HCT116 (cell line): ENCODE measurements around the gene AFAP1L1. TPM values are rescaled to one million over a fixed set of nuclear protein-coding genes. Genes with fewer than 3 reads are reported as not detected.

ENCODE experiments used
- ATAC-seq: fragments of 200-7000 bp; cut with Tn5 transposase; 2 replicates; pipeline ENCODE4 v1.9.1; 2020; ENCODE audit warnings: mild to moderate bottlenecking, moderate library complexity
- BruUV-seq: library from RNA; stranded (reverse); fragments of 400-500 nt; replicated peaks from 2 replicates; lab custom pipeline; 2021; lab: Mats Ljungman, UMichigan
- CTCF ChIA-PET: fragments of 300-600 bp; sonication (Branson Sonifier 250); formaldehyde crosslinking; loops from one replicate; lab custom pipeline; 2021; ENCODE audit warnings: antibody characterized with exemption; lab: Charles Lee
- POLR2A ChIA-PET: fragments of 300-600, 350-600 bp; sonication (Branson Sonifier 250); formaldehyde crosslinking; loops from one replicate; lab custom pipeline; 2021; ENCODE audit warnings: antibody characterized with exemption; lab: Charles Lee
- RAD21 ChIA-PET, 2 experiments: fragments of 300-600 bp; sonication (Branson Sonifier 250); formaldehyde crosslinking; loops; one replicate each; lab custom pipeline; 2023; ENCODE audit warnings: low total read pairs in 2 of 2; ENCODE audit not compliant: uncharacterized antibody in 2 of 2, unreplicated experiment in 2 of 2, low non-redundant PET in 1 of 2; lab: Charles Lee
- DNase-seq: peaks from one replicate; pipeline ENCODE4 v3.0.0-alpha.2; 2010; ENCODE audit warnings: low read depth, low spot score
- H2AFZ ChIP-seq: fragments of 200-600 bp; shearing (Covaris generic), sonication (generic); 2 replicates; pipeline ENCODE4 v1.6.1; 2017; ENCODE audit warnings: low read depth, mixed run types, mixed read lengths, antibody characterized with exemption, low read length; ENCODE audit not compliant: poor library complexity, severe bottlenecking
- H3K27ac ChIP-seq: 2 replicates; pipeline ENCODE4 v1.5.1; 2012; ENCODE audit warnings: low read depth, low read length
- H3K27me3 ChIP-seq: fragments of 200-600 bp; sonication (generic); 2 replicates; pipeline ENCODE4 v1.6.1; 2016; ENCODE audit warnings: mixed run types, low read length, mixed read lengths; ENCODE audit not compliant: insufficient read depth
- H3K36me3 ChIP-seq, 2 experiments: fragments of 200-500 bp in 1 of 2; fragments of 200-600 bp in 1 of 2; sonication (Bioruptor generic) in 1 of 2; sonication (generic) in 1 of 2; 2 replicates each; pipeline versions ENCODE4 v1.5.1 to v1.6.1; 2014 to 2016; ENCODE audit warnings: low read length in 2 of 2, inconsistent platforms in 1 of 2, mixed read lengths in 1 of 2, mixed run types in 1 of 2; ENCODE audit not compliant: insufficient read depth in 2 of 2, control insufficient read depth in 1 of 2
- H3K4me1 ChIP-seq, 2 experiments: fragments of 200-600 bp in 1 of 2; sonication (generic) in 1 of 2; 2 replicates each; pipeline versions ENCODE4 v1.5.1 to v1.6.1; 2012 to 2017; ENCODE audit warnings: low read length in 2 of 2, inconsistent platforms in 1 of 2, mild to moderate bottlenecking in 1 of 2, mixed read lengths in 1 of 2, mixed run types in 1 of 2, moderate library complexity in 1 of 2; ENCODE audit not compliant: insufficient read depth in 2 of 2, control insufficient read depth in 1 of 2
- H3K4me2 ChIP-seq: fragments of 200-600 bp; sonication (generic); 2 replicates; pipeline ENCODE4 v1.6.1; 2017; ENCODE audit warnings: mixed run types, low read length, mixed read lengths
- H3K4me3 ChIP-seq, 2 experiments: fragments of 200-600 bp in 1 of 2; sonication (generic) in 1 of 2; replicated peaks in 1 of 2; 2 replicates each; pipeline ENCODE4 v1.5.1; 2011 to 2016; ENCODE audit warnings: low read length in 2 of 2, control low read depth in 1 of 2, low read depth in 1 of 2, mild to moderate bottlenecking in 1 of 2, mixed read lengths in 1 of 2, mixed run types in 1 of 2
- H3K79me2 ChIP-seq: fragments of 200-600 bp; sonication (generic); 2 replicates; pipeline ENCODE4 v1.6.1; 2017; ENCODE audit warnings: mild to moderate bottlenecking, mixed run types, low read length, moderate library complexity, mixed read lengths; ENCODE audit not compliant: insufficient read depth
- H3K9ac ChIP-seq: fragments of 200-600 bp; sonication (generic); 2 replicates; pipeline ENCODE4 v1.6.1; 2016; ENCODE audit warnings: low read length, mixed read lengths
- H3K9me2 ChIP-seq: fragments of 200-600 bp; sonication (generic), shearing (Covaris generic); 2 replicates; pipeline ENCODE4 v1.6.1; 2017; ENCODE audit warnings: mixed run types, mild to moderate bottlenecking, moderate library complexity; ENCODE audit not compliant: insufficient read depth
- H3K9me3 ChIP-seq, 2 experiments: fragments of 200-500 bp in 1 of 2; fragments of 200-600 bp in 1 of 2; sonication (Bioruptor generic) in 1 of 2; sonication (generic) in 1 of 2; 2 replicates each; pipeline ENCODE4 v1.6.1; 2014 to 2017; ENCODE audit warnings: low read length in 2 of 2, mixed read lengths in 2 of 2, inconsistent platforms in 1 of 2, low read depth in 1 of 2, mild to moderate bottlenecking in 1 of 2, mixed run types in 1 of 2, moderate library complexity in 1 of 2; ENCODE audit not compliant: control insufficient read depth in 1 of 2, insufficient read depth in 1 of 2
- H4K20me1 ChIP-seq: fragments of 200-600 bp; sonication (generic), shearing (Covaris generic); 2 replicates; pipeline ENCODE4 v1.6.1; 2017; ENCODE audit warnings: mixed run types, mild to moderate bottlenecking, moderate library complexity; ENCODE audit not compliant: insufficient read depth
- CEBPB ChIP-seq: IDR thresholded peaks from 2 replicates; pipeline ENCODE4 v1.6.1; 2012; ENCODE audit warnings: low read depth
- EZH2 ChIP-seq: fragments of 200-600 bp; sonication (generic); IDR thresholded peaks from 2 replicates; pipeline ENCODE4 v1.6.1; 2017; ENCODE audit warnings: antibody characterized with exemption, mixed run types
- POLR2A ChIP-seq: IDR thresholded peaks from 2 replicates; pipeline ENCODE4 v1.7.0; 2011; ENCODE audit warnings: borderline replicate concordance; ENCODE audit not compliant: insufficient read depth, insufficient read length; ENCODE audit errors: extremely low read depth
- SP1 ChIP-seq: IDR thresholded peaks from 2 replicates; pipeline ENCODE4 v1.6.1; 2012; ENCODE audit warnings: low read depth
- SRF ChIP-seq: IDR thresholded peaks from 2 replicates; pipeline ENCODE4 v1.6.1; 2012; ENCODE audit warnings: low read depth
- TCF7L2 ChIP-seq: IDR thresholded peaks from 2 replicates; pipeline ENCODE4 v1.7.0; 2011; ENCODE audit warnings: borderline replicate concordance, inconsistent platforms; ENCODE audit not compliant: insufficient read depth, insufficient read length; ENCODE audit errors: extremely low read depth
- YY1 ChIP-seq: IDR thresholded peaks from 2 replicates; pipeline ENCODE4 v1.6.1; 2011; ENCODE audit warnings: low read length, low read depth, moderate library complexity, mild to moderate bottlenecking; ENCODE audit not compliant: insufficient replicate concordance; ENCODE audit errors: extremely low read depth
- ZFX ChIP-seq: fragments of 450-650 bp; IDR thresholded peaks from 2 replicates; pipeline ENCODE4 v1.6.1; 2017
- ZNF274 ChIP-seq: fragments of 200-500 bp; sonication (Bioruptor generic); IDR thresholded peaks from 2 replicates; pipeline ENCODE4 v1.6.1; 2014; ENCODE audit warnings: mild to moderate bottlenecking, low read depth, low read length, inconsistent platforms
- intact Hi-C: fragments of 100-400 bp; cut with micrococcal nuclease; formaldehyde crosslinking; loops from 2 replicates; pipeline ENCODE4 v1.10.0; 2022
- total RNA-seq: library from RNA; stranded (reverse); gene quantifications from one replicate; pipeline ENCODE4 v1.2.1, GENCODE V29; 2021; ENCODE audit not compliant: unreplicated experiment
- TF ChIP-seq, protein P1 (sequence below): IDR thresholded peaks from 2 replicates; pipeline ENCODE4 v1.6.1; 2012
- TF ChIP-seq, protein P2 (sequence below): IDR thresholded peaks from 2 replicates; pipeline ENCODE4 v1.6.1; 2012
- TF ChIP-seq, protein P3 (sequence below): IDR thresholded peaks from 2 replicates; pipeline ENCODE4 v1.6.1; 2011; ENCODE audit warnings: mild to moderate bottlenecking, low read length, moderate library complexity; ENCODE audit not compliant: insufficient replicate concordance; ENCODE audit errors: extremely low read depth
- TF ChIP-seq, protein P4 (sequence below): IDR thresholded peaks from 2 replicates; pipeline ENCODE4 v1.6.1; 2012; ENCODE audit warnings: low read depth

AFAP1L1 gene
- total RNA-seq, 1 experiment from 2014 or later: 4.3 TPM

DNA sequence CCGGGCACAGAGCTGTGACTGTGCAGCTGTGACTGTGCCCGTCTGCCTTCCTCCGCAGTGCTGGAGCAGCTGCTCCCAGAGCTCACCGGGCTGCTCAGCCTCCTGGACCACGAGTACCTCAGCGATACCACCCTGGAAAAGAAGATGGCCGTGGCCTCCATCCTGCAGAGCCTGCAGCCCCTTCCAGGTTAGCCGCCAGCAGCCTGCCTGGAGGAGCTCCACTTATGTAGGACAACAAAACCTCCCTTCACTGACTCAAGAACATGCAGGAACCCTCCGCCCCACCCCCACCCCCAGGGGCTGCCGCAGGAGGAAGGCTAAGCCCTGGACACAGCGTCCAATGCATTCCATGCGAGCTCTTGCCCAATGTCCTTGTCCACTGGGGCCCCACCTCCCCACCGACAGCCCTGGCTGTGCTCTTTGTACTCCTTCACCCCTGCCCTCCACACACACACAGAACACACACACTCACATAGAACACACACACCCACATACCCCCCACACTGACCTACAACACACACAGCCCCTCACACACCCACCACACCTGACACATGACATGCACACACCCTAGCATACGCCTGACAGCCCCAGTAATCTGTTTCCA is 27.9 kb downstream of the AFAP1L1 start (continued):
- TF ChIP-seq EZH2 (no peak), CEBPB (no peak), SRF (no peak), SP1 (no peak), POLR2A (no peak), YY1 (no peak)
- TF ChIP-seq, protein P1, sequence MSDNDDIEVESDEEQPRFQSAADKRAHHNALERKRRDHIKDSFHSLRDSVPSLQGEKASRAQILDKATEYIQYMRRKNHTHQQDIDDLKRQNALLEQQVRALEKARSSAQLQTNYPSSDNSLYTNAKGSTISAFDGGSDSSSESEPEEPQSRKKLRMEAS: no peak

DNA sequence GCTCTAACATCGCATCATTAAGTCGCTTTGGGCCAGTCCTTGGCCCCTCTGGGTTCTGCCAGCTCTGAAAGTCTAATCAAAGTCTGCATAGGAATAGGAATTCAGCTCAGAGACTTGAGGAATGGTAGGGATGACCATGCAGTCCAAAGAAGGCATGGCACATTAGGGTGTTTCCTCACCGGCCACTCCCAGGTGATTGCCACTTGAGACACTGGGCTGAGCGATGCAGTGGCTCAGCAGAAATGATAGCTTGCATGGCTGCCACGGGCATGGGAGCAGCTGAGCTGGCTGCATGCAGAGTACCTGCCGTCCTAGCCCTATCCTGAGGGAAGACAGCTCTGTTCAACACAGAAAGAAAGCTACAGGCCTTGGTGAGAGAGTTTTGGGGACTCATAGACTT is 28.8 kb downstream of the AFAP1L1 start:
- no peaks in the 10 kb centered on the region for H4K20me1 ChIP-seq
- H2AFZ ChIP-seq: no peak overlapping the region
- no peaks in the 10 kb centered on the region for H3K36me3 ChIP-seq
- peaks cover 0 to 13% of the 10 kb centered on the region in 2 experiments; a peak in 3 of 4 replicates for H3K4me1 ChIP-seq
- H3K9me3 ChIP-seq: no peaks in the 10 kb centered on the region
- H3K9ac ChIP-seq: no peak overlapping the region
- ChIA-PET CTCF (no interaction called here), RAD21 (no interaction called here), POLR2A (interaction anchor here (0.9 kb wide), 1 partner anchor 57 kb away, joined by 3 read pairs; the partner anchor contains the start of gene PCYOX1L)
- H3K9me2 ChIP-seq: no peaks in the 10 kb centered on the region
- H3K4me2 ChIP-seq: no peak overlapping the region
- ATAC-seq (no peak), DNase-seq (no peak)
- no peak overlapping the region for H3K27ac ChIP-seq
- H3K27me3 ChIP-seq: no peaks in the 10 kb centered on the region
- no peaks in the 10 kb centered on the region for H3K79me2 ChIP-seq
- no peak for TF ChIP-seq ZFX
- TF ChIP-seq CEBPB: no peak
- TF ChIP-seq, protein P2, sequence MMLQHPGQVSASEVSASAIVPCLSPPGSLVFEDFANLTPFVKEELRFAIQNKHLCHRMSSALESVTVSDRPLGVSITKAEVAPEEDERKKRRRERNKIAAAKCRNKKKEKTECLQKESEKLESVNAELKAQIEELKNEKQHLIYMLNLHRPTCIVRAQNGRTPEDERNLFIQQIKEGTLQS: no peak
- TF ChIP-seq, protein P3, sequence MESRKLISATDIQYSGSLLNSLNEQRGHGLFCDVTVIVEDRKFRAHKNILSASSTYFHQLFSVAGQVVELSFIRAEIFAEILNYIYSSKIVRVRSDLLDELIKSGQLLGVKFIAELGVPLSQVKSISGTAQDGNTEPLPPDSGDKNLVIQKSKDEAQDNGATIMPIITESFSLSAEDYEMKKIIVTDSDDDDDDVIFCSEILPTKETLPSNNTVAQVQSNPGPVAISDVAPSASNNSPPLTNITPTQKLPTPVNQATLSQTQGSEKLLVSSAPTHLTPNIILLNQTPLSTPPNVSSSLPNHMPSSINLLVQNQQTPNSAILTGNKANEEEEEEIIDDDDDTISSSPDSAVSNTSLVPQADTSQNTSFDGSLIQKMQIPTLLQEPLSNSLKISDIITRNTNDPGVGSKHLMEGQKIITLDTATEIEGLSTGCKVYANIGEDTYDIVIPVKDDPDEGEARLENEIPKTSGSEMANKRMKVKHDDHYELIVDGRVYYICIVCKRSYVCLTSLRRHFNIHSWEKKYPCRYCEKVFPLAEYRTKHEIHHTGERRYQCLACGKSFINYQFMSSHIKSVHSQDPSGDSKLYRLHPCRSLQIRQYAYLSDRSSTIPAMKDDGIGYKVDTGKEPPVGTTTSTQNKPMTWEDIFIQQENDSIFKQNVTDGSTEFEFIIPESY: no peak
- TF ChIP-seq, protein P4, sequence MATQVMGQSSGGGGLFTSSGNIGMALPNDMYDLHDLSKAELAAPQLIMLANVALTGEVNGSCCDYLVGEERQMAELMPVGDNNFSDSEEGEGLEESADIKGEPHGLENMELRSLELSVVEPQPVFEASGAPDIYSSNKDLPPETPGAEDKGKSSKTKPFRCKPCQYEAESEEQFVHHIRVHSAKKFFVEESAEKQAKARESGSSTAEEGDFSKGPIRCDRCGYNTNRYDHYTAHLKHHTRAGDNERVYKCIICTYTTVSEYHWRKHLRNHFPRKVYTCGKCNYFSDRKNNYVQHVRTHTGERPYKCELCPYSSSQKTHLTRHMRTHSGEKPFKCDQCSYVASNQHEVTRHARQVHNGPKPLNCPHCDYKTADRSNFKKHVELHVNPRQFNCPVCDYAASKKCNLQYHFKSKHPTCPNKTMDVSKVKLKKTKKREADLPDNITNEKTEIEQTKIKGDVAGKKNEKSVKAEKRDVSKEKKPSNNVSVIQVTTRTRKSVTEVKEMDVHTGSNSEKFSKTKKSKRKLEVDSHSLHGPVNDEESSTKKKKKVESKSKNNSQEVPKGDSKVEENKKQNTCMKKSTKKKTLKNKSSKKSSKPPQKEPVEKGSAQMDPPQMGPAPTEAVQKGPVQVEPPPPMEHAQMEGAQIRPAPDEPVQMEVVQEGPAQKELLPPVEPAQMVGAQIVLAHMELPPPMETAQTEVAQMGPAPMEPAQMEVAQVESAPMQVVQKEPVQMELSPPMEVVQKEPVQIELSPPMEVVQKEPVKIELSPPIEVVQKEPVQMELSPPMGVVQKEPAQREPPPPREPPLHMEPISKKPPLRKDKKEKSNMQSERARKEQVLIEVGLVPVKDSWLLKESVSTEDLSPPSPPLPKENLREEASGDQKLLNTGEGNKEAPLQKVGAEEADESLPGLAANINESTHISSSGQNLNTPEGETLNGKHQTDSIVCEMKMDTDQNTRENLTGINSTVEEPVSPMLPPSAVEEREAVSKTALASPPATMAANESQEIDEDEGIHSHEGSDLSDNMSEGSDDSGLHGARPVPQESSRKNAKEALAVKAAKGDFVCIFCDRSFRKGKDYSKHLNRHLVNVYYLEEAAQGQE: no peak
- TF ChIP-seq, protein P1: no peak
- TF ChIP-seq TCF7L2: no peak
- TF ChIP-seq SRF: no peak
- TF ChIP-seq ZNF274: no peak
- no TSS peak for BruUV-seq
- intact Hi-C loops: no loop called here
- no peak overlapping the region for H3K4me3 ChIP-seq
